ENCODE results near the gene GNPNAT1. TPM values are rescaled to one million over a fixed set of nuclear protein-coding genes. Genes with fewer than 3 reads are reported as not detected.
A peak's percentile ranks its signal among the peaks of the same experiment; 100 is the strongest.

Gene GNPNAT1
- total and polyA plus RNA-seq, 2 donors (not counting 3 experiments of a cell fraction or from before 2014, with no cell fraction given), result 18.7 to 38.9 TPM

GRCh38 chr14:52824462-52824861 is 33.1 kb upstream of the GNPNAT1 start:
- no peak overlapping the region for H2AFZ ChIP-seq (ENCODE audit: low read depth, low read length)
- H3K79me2 ChIP-seq (ENCODE audit: control insufficient read depth, insufficient read depth, low read length), result no peaks in the 10 kb centered on the region
- BruUV-seq (replicated peaks), result no TSS peak
- intact Hi-C loops (cut with micrococcal nuclease) (no loop called here), dilution Hi-C loops (cut with MboI; ENCODE audit: extremely low pct_ligation_motif_present, low sequenced_read_pairs) (no loop called here)
- H3K9me1 ChIP-seq (replicated peaks; ENCODE audit: control insufficient read depth, extremely low read depth, insufficient read depth, low read length), result no peaks in the 10 kb centered on the region
- peak; percentile 17 for DNase-seq (ENCODE audit: low read depth, low spot score)
- H3K4me3 ChIP-seq (replicated peaks in 1 of 3; ENCODE audit: insufficient read depth in 1 of 3, low read depth in 1 of 3, low read length in 3 of 3), result no peak overlapping the region
- TF ChIP-seq MYC (IDR thresholded peaks at IDR 0.05; ENCODE audit: low read depth, low read length) (no peak), GATA2 (IDR thresholded peaks at IDR 0.05; ENCODE audit: insufficient read depth, insufficient read length, low read depth, low read length) (no peak), POLR2A (IDR thresholded peaks at IDR 0.05; ENCODE audit: low read depth, low read length) (no peak), FOS (IDR thresholded peaks at IDR 0.05; ENCODE audit: borderline replicate concordance, insufficient read depth, low read length) (no peak), EZH2 (IDR thresholded peaks at IDR 0.05; ENCODE audit: borderline replicate concordance, low read depth, low read length, severe bottlenecking) (no peak), MAX (IDR thresholded peaks at IDR 0.05; ENCODE audit: insufficient read depth, insufficient read length) (no peak), POLR2AphosphoS5 (IDR thresholded peaks at IDR 0.05; ENCODE audit: insufficient read depth, low read depth, low read length) (no peak), CTCF (IDR thresholded peaks at IDR 0.05; ENCODE audit: extremely low read depth in 1 of 2, insufficient read depth in 1 of 2, low read depth in 1 of 2, low read length in 2 of 2) (no peak), JUN (IDR thresholded peaks at IDR 0.05; ENCODE audit: borderline replicate concordance, insufficient read depth, insufficient read length, low read depth) (no peak)
- no peak overlapping the region for H3K9ac ChIP-seq (replicated peaks; ENCODE audit: extremely low read depth, insufficient read depth, low read length)
- no peak for FAIRE-seq
- no peaks in the 10 kb centered on the region for H3K27me3 ChIP-seq (ENCODE audit: control insufficient read depth in 2 of 2, insufficient read depth in 2 of 2, low read length in 2 of 2)
- H4K20me1 ChIP-seq (replicated peaks; ENCODE audit: control insufficient read depth, extremely low read depth, insufficient read depth, low read length), result no peaks in the 10 kb centered on the region
- no peaks in the 10 kb centered on the region for H3K9me3 ChIP-seq (replicated peaks; ENCODE audit: control insufficient read depth, insufficient read depth, low read length)
- H3K36me3 ChIP-seq (ENCODE audit: control insufficient read depth in 2 of 2, extremely low read depth in 1 of 2, insufficient read depth in 2 of 2, low read length in 2 of 2), result no peaks in the 10 kb centered on the region
- H3K27ac ChIP-seq (ENCODE audit: insufficient read depth, low read depth, low read length), result no peak overlapping the region
- POLR2A ChIA-PET, result interaction anchor here (1.2 kb wide), 1 partner anchor 127 kb away, joined by 8 read pairs; no protein-coding TSS in a partner anchor
- peaks cover 4% of the 10 kb centered on the region for H3K4me1 ChIP-seq (ENCODE audit: control insufficient read depth, extremely low read depth, insufficient read depth, low read length)
- no peak overlapping the region for H3K4me2 ChIP-seq (ENCODE audit: insufficient read depth, low read length)
- CTCF ChIA-PET, result interaction anchor here (0.8 to 4.7 kb wide), 23 partner anchors 10 to 1524 kb away, joined by 3 to 173 read pairs (median 4); partner anchors contain the start of gene FERMT2
